Measurements from ENCODE around the gene COBLL1.
A peak's percentile ranks its signal among the peaks of the same experiment; 100 is the strongest.

The COBLL1 gene

GRCh38 chr2:164841719-164842623 lies at the start of gene COBLL1:
Gene COBLL1, minus strand, starts transcription at chr2:164841823. Its CDS starts 627 bp downstream, at chr2:164841196.
- peak; percentile 78 for TF ChIP-seq CTCF (IDR thresholded peaks at IDR 0.05; ENCODE audit: low read depth, low read length, missing control alignments)
- DNase-seq (ENCODE audit: low read depth), result no peak
- H3K4me3 ChIP-seq (ENCODE audit: low read depth, low read length), result peak within 1 kb of the TSS; percentile 48

GRCh38 chr2:164890544-164890943 lies 48.9 kb upstream of the COBLL1 start:
- DNase-seq (ENCODE audit: low read depth), result no peak
- TF ChIP-seq CTCF (IDR thresholded peaks at IDR 0.05; ENCODE audit: low read depth, low read length, missing control alignments), result no peak
- H3K4me3 ChIP-seq (ENCODE audit: low read depth, low read length), result no peak overlapping the region

- no peak overlapping the region for H3K4me3 ChIP-seq (ENCODE audit: low read depth, low read length)
- no peak for DNase-seq (ENCODE audit: low read depth)
- no peak for TF ChIP-seq CTCF (IDR thresholded peaks at IDR 0.05; ENCODE audit: low read depth, low read length, missing control alignments)
Measured at GRCh38 chr2:164888592-164888991, 47.0 kb upstream of the COBLL1 start.

GRCh38 chr2:164887434-164888144 lies 46.0 kb upstream of the COBLL1 start:
- DNase-seq (ENCODE audit: low read depth), result no peak
- no peak for TF ChIP-seq CTCF (IDR thresholded peaks at IDR 0.05; ENCODE audit: low read depth, low read length, missing control alignments)
- H3K4me3 ChIP-seq (ENCODE audit: low read depth, low read length), result no peak overlapping the region

- DNase-seq (ENCODE audit: low read depth), result no peak
- no peak for TF ChIP-seq CTCF (IDR thresholded peaks at IDR 0.05; ENCODE audit: low read depth, low read length, missing control alignments)
Measured at GRCh38 chr2:164882276-164882675, 40.7 kb upstream of the COBLL1 start.

GRCh38 chr2:164881524-164881923 lies 39.9 kb upstream of the COBLL1 start:
- no peak for DNase-seq (ENCODE audit: low read depth)
- no peak for TF ChIP-seq CTCF (IDR thresholded peaks at IDR 0.05; ENCODE audit: low read depth, low read length, missing control alignments)
- no peak overlapping the region for H3K4me3 ChIP-seq (ENCODE audit: low read depth, low read length)

More at GRCh38 chr2:164882276-164882675, 40.7 kb upstream of the COBLL1 start:
- H3K4me3 ChIP-seq (ENCODE audit: low read depth, low read length), result no peak overlapping the region
